ENCODE measurements around the gene JAG2.

JAG2 gene

GRCh38 chr14:105155681-105156413 lies 12.7 kb downstream of the JAG2 start:
- DNase-seq (ENCODE audit: low read depth): no peak
- no peak overlapping the region for H3K4me3 ChIP-seq (ENCODE audit: control insufficient read depth, low read depth, low read length)
- no peak for TF ChIP-seq CTCF (IDR thresholded peaks at IDR 0.05; ENCODE audit: control insufficient read depth, insufficient read depth, low read depth, low read length, missing control alignments)

- no peak for TF ChIP-seq CTCF (IDR thresholded peaks at IDR 0.05; ENCODE audit: control insufficient read depth, insufficient read depth, low read depth, low read length, missing control alignments)
Measured at GRCh38 chr14:105155071-105155651, 13.4 kb downstream of the JAG2 start.

DNA sequence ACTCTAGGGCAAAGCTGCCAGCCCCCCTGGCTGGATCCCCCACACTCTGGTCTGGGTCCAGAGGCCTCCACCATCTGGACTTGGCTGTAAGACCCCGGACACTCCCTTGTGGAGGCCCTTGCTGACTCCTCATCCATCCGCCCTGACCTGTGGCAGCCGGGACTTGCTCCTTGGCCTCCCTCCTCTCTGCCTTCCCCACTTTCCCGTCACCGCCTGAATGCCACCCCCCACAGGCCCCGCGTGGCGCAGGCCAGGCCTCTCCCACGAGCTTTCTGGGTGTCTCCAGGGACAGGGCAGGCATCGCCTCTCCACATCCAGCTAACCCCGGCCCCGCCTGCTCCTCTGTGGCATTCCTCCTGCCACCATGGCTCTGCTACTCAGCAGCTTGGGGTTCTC lies 14.1 kb downstream of the JAG2 start:
- no peak for DNase-seq (ENCODE audit: low read depth)
- no peak for TF ChIP-seq CTCF (IDR thresholded peaks at IDR 0.05; ENCODE audit: control insufficient read depth, insufficient read depth, low read depth, low read length, missing control alignments)
- no peak overlapping the region for H3K4me3 ChIP-seq (ENCODE audit: control insufficient read depth, low read depth, low read length)

More at GRCh38 chr14:105155071-105155651, 13.4 kb downstream of the JAG2 start:
- DNase-seq (ENCODE audit: low read depth): no peak
- no peak overlapping the region for H3K4me3 ChIP-seq (ENCODE audit: control insufficient read depth, low read depth, low read length)

DNA sequence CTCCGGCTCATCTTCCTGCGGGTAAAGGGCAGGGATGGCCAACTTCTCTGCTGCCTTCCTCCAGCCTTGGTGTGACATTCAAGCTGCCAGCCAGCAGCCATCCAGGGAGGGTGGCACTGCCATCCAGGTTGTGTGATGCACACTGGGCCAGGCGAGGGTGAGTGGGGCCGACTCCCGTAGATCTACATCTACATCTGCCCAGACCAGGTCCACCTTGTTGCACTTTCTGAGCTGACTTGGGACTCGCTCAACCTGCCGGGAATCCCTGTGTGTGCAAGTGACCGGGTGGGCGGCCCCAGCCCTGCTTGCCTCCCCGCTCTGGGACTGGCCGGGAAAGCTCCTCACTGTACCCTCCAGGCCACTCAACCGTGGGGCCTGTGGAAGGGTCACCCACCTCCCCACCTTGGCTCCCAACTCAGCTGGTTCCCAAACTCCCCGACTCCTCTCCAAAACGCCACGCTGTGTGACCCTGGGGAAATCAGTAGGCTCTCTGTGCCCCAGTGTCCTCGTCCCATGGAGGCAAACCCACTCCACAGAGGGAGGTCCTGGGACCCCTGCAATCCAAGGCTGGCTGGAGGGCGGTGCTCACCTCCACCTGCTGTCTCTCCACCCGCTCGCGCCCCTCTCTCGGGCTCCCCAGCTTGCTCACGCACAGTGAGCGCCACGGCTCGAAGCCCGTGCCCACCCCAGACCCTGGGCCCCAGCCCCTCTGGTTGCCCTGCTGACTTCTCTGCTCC lies 14.7 kb downstream of the JAG2 start:
- DNase-seq (ENCODE audit: low read depth): no peak
- no peak for TF ChIP-seq CTCF (IDR thresholded peaks at IDR 0.05; ENCODE audit: control insufficient read depth, insufficient read depth, low read depth, low read length, missing control alignments)

GRCh38 chr14:105153331-105153731 lies 15.2 kb downstream of the JAG2 start:
- no peak for TF ChIP-seq CTCF (IDR thresholded peaks at IDR 0.05; ENCODE audit: control insufficient read depth, insufficient read depth, low read depth, low read length, missing control alignments)
- no peak for DNase-seq (ENCODE audit: low read depth)
- H3K4me3 ChIP-seq (ENCODE audit: control insufficient read depth, low read depth, low read length): no peak overlapping the region

More for the DNA sequence above, 14.7 kb downstream of the JAG2 start:
- no peak overlapping the region for H3K4me3 ChIP-seq (ENCODE audit: control insufficient read depth, low read depth, low read length)

DNA sequence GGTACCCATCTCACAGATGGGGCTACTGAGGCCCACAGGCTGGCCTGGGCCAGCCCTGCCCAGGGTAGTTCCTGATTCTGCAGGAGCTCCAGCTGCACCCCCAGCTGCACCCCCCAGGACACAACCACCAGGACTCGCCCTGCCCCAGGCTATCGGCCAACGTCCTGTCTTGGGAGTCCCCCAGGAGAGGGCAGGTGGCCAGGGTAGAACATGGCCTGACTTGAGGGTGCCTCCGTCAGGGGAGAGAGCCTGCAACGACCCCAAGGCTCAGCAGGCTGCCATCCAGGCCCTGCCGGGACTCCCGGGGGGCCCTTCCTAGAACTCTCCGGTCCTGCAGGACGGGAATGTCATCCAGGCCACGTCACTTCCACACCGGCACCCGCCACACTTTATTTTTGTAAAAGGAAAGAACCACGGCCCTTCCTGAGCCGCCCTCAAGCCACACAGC lies 15.8 kb downstream of the JAG2 start:
- H3K4me3 ChIP-seq (ENCODE audit: control insufficient read depth, low read depth, low read length): no peak overlapping the region
- TF ChIP-seq CTCF (IDR thresholded peaks at IDR 0.05; ENCODE audit: control insufficient read depth, insufficient read depth, low read depth, low read length, missing control alignments): no peak
- no peak for DNase-seq (ENCODE audit: low read depth)

Measured in AG09309 (cell line).